Endothelial cell of umbilical vein (primary cell): ENCODE results near the gene RPL22. TPM values are rescaled to one million over a fixed set of nuclear protein-coding genes. Genes with fewer than 3 reads are reported as not detected.

Experiments used
- BruUV-seq: library from RNA; stranded (reverse); fragments of 400-500 nt; replicated peaks from 2 replicates; lab custom pipeline; 2021; lab: Mats Ljungman, UMichigan
- CTCF ChIA-PET: fragments of 300-600, 350-600 bp; sonication (Branson Sonifier 250); formaldehyde crosslinking; loops from one replicate; lab custom pipeline; 2021; ENCODE audit warnings: antibody characterized with exemption, inconsistent platforms; lab: Charles Lee
- POLR2A ChIA-PET: fragments of 300-600, 350-600 bp; sonication (Branson Sonifier 250); formaldehyde crosslinking; loops from one replicate; lab custom pipeline; 2021; ENCODE audit warnings: antibody characterized with exemption, inconsistent platforms; lab: Charles Lee
- DNase-seq: peaks from one replicate; pipeline ENCODE4 v3.0.0-alpha.2; 2011; ENCODE audit warnings: low read depth, low spot score
- FAIRE-seq: peaks from 2 replicates; lab custom pipeline; 2011; peaks lifted over from hg19 to GRCh38; lab: Jason Lieb, UNC
- H2AFZ ChIP-seq: 2 replicates; pipeline ENCODE4 v1.6.0; 2012; ENCODE audit warnings: low read depth, low read length, control low read depth, inconsistent platforms
- H3K27ac ChIP-seq: 2 replicates; pipeline ENCODE4 v1.5.1; 2011; ENCODE audit warnings: low read depth, mild to moderate bottlenecking, control low read depth, low read length, moderate library complexity; ENCODE audit not compliant: insufficient read depth
- H3K27me3 ChIP-seq, 2 experiments: 2 replicates each; pipeline versions ENCODE4 v1.6.0 to v1.6.1; 2011; ENCODE audit warnings: low read length in 2 of 2, mixed read lengths in 1 of 2; ENCODE audit not compliant: control insufficient read depth in 2 of 2, insufficient read depth in 2 of 2
- H3K36me3 ChIP-seq, 2 experiments: 2 replicates in 1 of 2; 3 replicates in 1 of 2; pipeline ENCODE4 v1.5.1; 2011; ENCODE audit warnings: low read length in 2 of 2, mild to moderate bottlenecking in 1 of 2, moderate library complexity in 1 of 2; ENCODE audit not compliant: control insufficient read depth in 2 of 2, insufficient read depth in 2 of 2; ENCODE audit errors: extremely low read depth in 1 of 2
- H3K4me1 ChIP-seq: 3 replicates; pipeline ENCODE4 v1.5.1; 2011; ENCODE audit warnings: mild to moderate bottlenecking, low read length; ENCODE audit not compliant: control insufficient read depth, insufficient read depth; ENCODE audit errors: extremely low read depth
- H3K4me2 ChIP-seq: 2 replicates; pipeline ENCODE4 v1.6.1; 2011; ENCODE audit warnings: low read length, control low read depth, mixed read lengths; ENCODE audit not compliant: insufficient read depth
- H3K4me3 ChIP-seq, 3 experiments: fragments of 200-600 bp in 1 of 3; sonication (generic), shearing (Covaris generic) in 1 of 3; replicated peaks in 1 of 3; 2 replicates each; pipeline ENCODE4 v1.5.1; 2011 to 2016; ENCODE audit warnings: control low read depth in 3 of 3, low read length in 3 of 3, mild to moderate bottlenecking in 2 of 3, inconsistent platforms in 1 of 3, low read depth in 1 of 3, moderate library complexity in 1 of 3; ENCODE audit not compliant: insufficient read depth in 1 of 3
- H3K79me2 ChIP-seq: 2 replicates; pipeline ENCODE4 v1.6.0; 2012; ENCODE audit warnings: low read length, inconsistent platforms; ENCODE audit not compliant: control insufficient read depth, insufficient read depth
- H3K9ac ChIP-seq: replicated peaks from 2 replicates; pipeline ENCODE3; 2011; ENCODE audit warnings: low read length, control low read depth; ENCODE audit not compliant: insufficient read depth; ENCODE audit errors: extremely low read depth
- H3K9me1 ChIP-seq: replicated peaks from 3 replicates; pipeline ENCODE4 v1.6.0; 2011; ENCODE audit warnings: mild to moderate bottlenecking, low read length; ENCODE audit not compliant: control insufficient read depth, insufficient read depth; ENCODE audit errors: extremely low read depth
- H3K9me3 ChIP-seq: replicated peaks from 2 replicates; pipeline ENCODE4 v1.5.1; 2012; ENCODE audit warnings: low read length, inconsistent platforms; ENCODE audit not compliant: control insufficient read depth, insufficient read depth
- H4K20me1 ChIP-seq: replicated peaks from 2 replicates; pipeline ENCODE3; 2011; ENCODE audit warnings: mild to moderate bottlenecking, low read length; ENCODE audit not compliant: control insufficient read depth, insufficient read depth; ENCODE audit errors: extremely low read depth
- GATA2 ChIP-seq: IDR thresholded peaks from 2 replicates; pipeline ENCODE4 v1.7.0; 2011; ENCODE audit warnings: low read depth, mild to moderate bottlenecking, moderate library complexity, mixed read lengths, low read length; ENCODE audit not compliant: insufficient read length, insufficient read depth
- JUN ChIP-seq: IDR thresholded peaks from 2 replicates; pipeline ENCODE4 v1.6.1; 2011; ENCODE audit warnings: borderline replicate concordance, low read depth; ENCODE audit not compliant: insufficient read length, insufficient read depth
- MYC ChIP-seq: IDR thresholded peaks from one replicate; pipeline ENCODE4 v1.6.1; 2011; ENCODE audit warnings: mild to moderate bottlenecking, low read depth, low read length
- POLR2AphosphoS5 ChIP-seq: IDR thresholded peaks from 2 replicates; pipeline ENCODE4 v1.6.1; 2012; ENCODE audit warnings: low read depth, mild to moderate bottlenecking, control low read depth, low read length, moderate library complexity; ENCODE audit not compliant: insufficient read depth
- dilution Hi-C: fragments of 300-500 bp; cut with MboI; formaldehyde crosslinking; loops from one replicate; pipeline ENCODE4 v1.15.0; 2019; ENCODE audit warnings: low sequenced_read_pairs; ENCODE audit not compliant: extremely low pct_ligation_motif_present
- intact Hi-C: fragments of 100-400 bp; cut with micrococcal nuclease; formaldehyde crosslinking; loops from one replicate; pipeline ENCODE4 v1.10.0; 2022
- polyA plus RNA-seq, 4 experiments: library from polyadenylated mRNA; depleted of rRNA in 3 of 4; stranded (reverse) in 3 of 4; unstranded in 1 of 4; fragments of >200 nt; gene quantifications; 2 replicates each; pipeline versions ENCODE4 v1.2.1 to v1.2.3, GENCODE V29; 2011 to 2012; ENCODE audit warnings: missing spikeins in 1 of 4
- total RNA-seq: library from RNA; stranded (reverse); gene quantifications from 2 replicates; pipeline ENCODE4 v1.2.3, GENCODE V29; 2021
- TF ChIP-seq, protein P1 (sequence below): IDR thresholded peaks from 2 replicates; pipeline ENCODE4 v1.6.1; 2011; ENCODE audit not compliant: insufficient read depth, insufficient read length

RPL22 gene
- total and polyA plus RNA-seq, 2 donors (not counting 3 experiments of a cell fraction or from before 2014, with no cell fraction given), result 71.2 to 343 TPM

DNA sequence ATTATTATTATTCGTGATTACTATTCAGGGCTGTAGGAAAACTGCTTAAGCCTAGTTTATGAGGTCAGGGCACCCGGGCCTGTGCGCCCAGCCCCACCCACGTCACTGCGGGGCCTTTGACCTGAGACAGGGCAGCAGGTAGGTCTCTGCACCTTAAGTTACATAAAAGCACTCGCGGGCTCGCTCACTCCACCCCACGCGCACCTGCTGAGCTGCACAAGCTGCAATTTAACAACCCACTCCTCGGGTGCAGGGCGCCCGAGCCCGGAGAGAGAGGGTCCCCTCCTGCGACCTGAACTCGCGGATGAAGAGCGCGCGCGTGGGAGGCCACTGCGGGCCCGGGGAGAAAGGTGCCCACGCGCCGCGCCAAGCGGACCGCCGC lies 35.9 kb upstream of the RPL22 start:
- no peak for FAIRE-seq
- H3K36me3 ChIP-seq, result peaks cover 2 to 7% of the 10 kb centered on the region in 2 experiments
- no peaks in the 10 kb centered on the region for H4K20me1 ChIP-seq
- peak overlapping the region; percentile 73 for H3K9ac ChIP-seq
- POLR2A ChIA-PET, result no interaction called here
- intact Hi-C loops (loop anchor here (1.0 to 5.0 kb wide), 2 partner anchors 30 to 187 kb away; partner anchors contain the start of gene ESPN), dilution Hi-C loops (no loop called here)
- no TSS peak for BruUV-seq
- peaks cover 11% of the 10 kb centered on the region for H3K4me1 ChIP-seq
- no peaks in the 10 kb centered on the region for H3K9me1 ChIP-seq
- peaks cover 8 to 9% of the 10 kb centered on the region in 2 experiments for H3K27me3 ChIP-seq
- CTCF ChIA-PET, result interaction anchor here (1.3 to 2.9 kb wide), 6 partner anchors 10 to 201 kb away, joined by 3 to 30 read pairs (median 6); partner anchors contain the start of genes RNF207 and RPL22
- TF ChIP-seq POLR2AphosphoS5 (no peak), GATA2 (no peak), MYC (no peak), JUN (no peak)
- TF ChIP-seq, protein P1, sequence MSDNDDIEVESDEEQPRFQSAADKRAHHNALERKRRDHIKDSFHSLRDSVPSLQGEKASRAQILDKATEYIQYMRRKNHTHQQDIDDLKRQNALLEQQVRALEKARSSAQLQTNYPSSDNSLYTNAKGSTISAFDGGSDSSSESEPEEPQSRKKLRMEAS, result no peak
- peak overlapping the region; percentile 55 for H2AFZ ChIP-seq
- H3K27ac ChIP-seq, result peak overlapping the region; percentile 6
- H3K79me2 ChIP-seq, result peaks cover 22% of the 10 kb centered on the region
- H3K4me2 ChIP-seq, result peak overlapping the region; percentile 82
- H3K9me3 ChIP-seq, result no peaks in the 10 kb centered on the region
- DNase-seq, result no peak
- H3K4me3 ChIP-seq, result peak overlapping the region; percentile 66 to 80 (median 68)
